ENCODE data around the gene SUSD4.

DNA sequence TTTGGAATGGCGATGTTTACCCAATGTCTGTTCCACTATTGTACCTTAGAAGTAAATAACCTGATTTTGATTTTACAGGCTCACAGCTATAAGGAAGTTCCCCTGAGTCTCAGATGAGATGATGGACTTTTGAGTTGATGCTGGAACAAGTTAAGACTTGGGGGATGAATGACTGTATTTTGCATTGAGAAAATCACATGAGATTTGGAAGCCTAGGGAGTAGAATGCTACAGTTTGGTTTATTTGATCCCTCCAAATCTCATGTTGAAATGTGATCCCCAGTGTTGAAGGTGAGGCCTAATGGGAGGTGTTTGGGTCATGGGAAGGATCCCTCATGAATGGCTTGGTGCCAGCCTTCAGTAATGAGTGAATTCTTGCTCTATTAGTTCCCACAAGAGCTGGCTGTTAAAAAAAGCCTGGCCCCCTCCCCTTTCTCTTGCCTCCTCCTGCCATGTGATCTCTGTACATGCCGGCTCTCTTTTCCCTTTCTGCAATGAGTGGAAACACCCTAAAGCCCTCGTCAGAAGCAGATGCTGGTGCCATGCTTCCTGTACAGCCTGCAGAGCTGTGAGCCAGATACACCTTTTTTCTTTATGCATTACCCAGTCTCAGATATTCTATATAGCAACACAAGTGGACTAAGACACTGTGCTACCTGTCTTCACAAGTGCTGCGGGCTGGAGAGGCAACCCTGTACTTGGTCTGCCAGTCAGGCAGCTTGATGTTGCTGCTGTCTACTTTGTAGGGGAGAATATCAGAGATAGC is 143.9 kb downstream of the SUSD4 start:
- TF ChIP-seq, protein P1, sequence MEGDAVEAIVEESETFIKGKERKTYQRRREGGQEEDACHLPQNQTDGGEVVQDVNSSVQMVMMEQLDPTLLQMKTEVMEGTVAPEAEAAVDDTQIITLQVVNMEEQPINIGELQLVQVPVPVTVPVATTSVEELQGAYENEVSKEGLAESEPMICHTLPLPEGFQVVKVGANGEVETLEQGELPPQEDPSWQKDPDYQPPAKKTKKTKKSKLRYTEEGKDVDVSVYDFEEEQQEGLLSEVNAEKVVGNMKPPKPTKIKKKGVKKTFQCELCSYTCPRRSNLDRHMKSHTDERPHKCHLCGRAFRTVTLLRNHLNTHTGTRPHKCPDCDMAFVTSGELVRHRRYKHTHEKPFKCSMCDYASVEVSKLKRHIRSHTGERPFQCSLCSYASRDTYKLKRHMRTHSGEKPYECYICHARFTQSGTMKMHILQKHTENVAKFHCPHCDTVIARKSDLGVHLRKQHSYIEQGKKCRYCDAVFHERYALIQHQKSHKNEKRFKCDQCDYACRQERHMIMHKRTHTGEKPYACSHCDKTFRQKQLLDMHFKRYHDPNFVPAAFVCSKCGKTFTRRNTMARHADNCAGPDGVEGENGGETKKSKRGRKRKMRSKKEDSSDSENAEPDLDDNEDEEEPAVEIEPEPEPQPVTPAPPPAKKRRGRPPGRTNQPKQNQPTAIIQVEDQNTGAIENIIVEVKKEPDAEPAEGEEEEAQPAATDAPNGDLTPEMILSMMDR (IDR thresholded peaks at IDR 0.05; ENCODE audit: low read length): no peak
- no peak for TF ChIP-seq EZH2 (IDR thresholded peaks at IDR 0.05; ENCODE audit: borderline replicate concordance, low read length)

Data from OCI-LY1 (cell line).